Measurements from ENCODE around the gene KCNJ10. TPM values are rescaled to one million over a fixed set of nuclear protein-coding genes. Genes with fewer than 3 reads are reported as not detected.

The KCNJ10 gene
- total RNA-seq, 1 experiment from 2014 or later: 1.4 TPM

DNA sequence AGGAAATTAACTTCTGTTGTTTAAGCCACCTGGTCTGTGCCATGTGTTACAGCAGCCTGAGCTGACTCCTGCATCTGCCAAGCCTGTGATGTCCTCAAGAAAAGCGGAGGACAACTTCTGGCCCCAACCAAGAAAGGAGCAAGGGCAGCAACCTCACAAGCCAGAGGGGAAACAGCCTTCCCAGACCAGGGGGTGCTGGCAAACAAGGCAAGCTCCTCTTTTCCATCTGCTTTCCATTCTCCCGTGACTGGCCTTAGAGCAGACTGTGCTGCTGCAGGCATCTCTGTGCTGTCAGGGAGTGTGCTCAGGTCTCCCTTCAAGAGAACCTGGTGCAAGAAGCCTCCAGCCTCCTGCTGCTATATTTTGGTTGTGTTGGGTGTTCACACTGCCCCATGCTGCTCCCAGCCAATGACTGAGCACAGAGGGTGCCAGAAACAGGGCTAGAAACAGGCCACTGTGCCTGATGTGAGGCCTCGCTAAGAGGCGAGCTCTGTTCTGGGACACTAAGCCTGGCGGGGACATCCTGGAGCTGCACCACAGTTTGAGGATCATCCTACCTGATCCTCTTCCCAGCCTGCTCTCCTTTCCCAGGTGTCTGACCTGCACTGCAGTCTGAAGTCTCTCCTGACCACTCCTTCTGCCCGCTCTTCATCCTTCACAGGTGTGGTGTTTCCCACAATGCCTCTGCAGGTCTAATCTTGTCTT lies 88.5 kb downstream of the KCNJ10 start:
- ChIA-PET POLR2A (interaction anchor here (0.6 kb wide), 1 partner anchor 381 kb away, joined by 3 read pairs; no protein-coding TSS in a partner anchor), CTCF (interaction anchor here (0.9 kb wide), 1 partner anchor 26 kb away, joined by 6 read pairs; no protein-coding TSS in a partner anchor)
- TF ChIP-seq, protein P1, sequence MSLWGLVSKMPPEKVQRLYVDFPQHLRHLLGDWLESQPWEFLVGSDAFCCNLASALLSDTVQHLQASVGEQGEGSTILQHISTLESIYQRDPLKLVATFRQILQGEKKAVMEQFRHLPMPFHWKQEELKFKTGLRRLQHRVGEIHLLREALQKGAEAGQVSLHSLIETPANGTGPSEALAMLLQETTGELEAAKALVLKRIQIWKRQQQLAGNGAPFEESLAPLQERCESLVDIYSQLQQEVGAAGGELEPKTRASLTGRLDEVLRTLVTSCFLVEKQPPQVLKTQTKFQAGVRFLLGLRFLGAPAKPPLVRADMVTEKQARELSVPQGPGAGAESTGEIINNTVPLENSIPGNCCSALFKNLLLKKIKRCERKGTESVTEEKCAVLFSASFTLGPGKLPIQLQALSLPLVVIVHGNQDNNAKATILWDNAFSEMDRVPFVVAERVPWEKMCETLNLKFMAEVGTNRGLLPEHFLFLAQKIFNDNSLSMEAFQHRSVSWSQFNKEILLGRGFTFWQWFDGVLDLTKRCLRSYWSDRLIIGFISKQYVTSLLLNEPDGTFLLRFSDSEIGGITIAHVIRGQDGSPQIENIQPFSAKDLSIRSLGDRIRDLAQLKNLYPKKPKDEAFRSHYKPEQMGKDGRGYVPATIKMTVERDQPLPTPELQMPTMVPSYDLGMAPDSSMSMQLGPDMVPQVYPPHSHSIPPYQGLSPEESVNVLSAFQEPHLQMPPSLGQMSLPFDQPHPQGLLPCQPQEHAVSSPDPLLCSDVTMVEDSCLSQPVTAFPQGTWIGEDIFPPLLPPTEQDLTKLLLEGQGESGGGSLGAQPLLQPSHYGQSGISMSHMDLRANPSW (CRISPR knock-in tag; conservative IDR thresholded peaks at IDR 0.05; ENCODE audit: low read depth): no peak
- TF ChIP-seq, protein P2, sequence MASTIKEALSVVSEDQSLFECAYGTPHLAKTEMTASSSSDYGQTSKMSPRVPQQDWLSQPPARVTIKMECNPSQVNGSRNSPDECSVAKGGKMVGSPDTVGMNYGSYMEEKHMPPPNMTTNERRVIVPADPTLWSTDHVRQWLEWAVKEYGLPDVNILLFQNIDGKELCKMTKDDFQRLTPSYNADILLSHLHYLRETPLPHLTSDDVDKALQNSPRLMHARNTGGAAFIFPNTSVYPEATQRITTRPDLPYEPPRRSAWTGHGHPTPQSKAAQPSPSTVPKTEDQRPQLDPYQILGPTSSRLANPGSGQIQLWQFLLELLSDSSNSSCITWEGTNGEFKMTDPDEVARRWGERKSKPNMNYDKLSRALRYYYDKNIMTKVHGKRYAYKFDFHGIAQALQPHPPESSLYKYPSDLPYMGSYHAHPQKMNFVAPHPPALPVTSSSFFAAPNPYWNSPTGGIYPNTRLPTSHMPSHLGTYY (CRISPR knock-in tag; IDR thresholded peaks at IDR 0.05): no peak
- TF ChIP-seq SP1 (CRISPR knock-in tag; conservative IDR thresholded peaks at IDR 0.05) (no peak), GABPB1 (CRISPR knock-in tag; IDR thresholded peaks at IDR 0.05) (no peak), CBFB (CRISPR knock-in tag; IDR thresholded peaks at IDR 0.05; ENCODE audit: low read depth) (no peak), ZNF263 (CRISPR knock-in tag; IDR thresholded peaks at IDR 0.05; ENCODE audit: low read depth) (no peak), SMAD3 (CRISPR knock-in tag; IDR thresholded peaks at IDR 0.05; ENCODE audit: borderline replicate concordance) (no peak), HMGA2 (CRISPR knock-in tag; IDR thresholded peaks at IDR 0.05) (no peak), MYBL2 (CRISPR knock-in tag; IDR thresholded peaks at IDR 0.05) (no peak), JAZF1 (CRISPR knock-in tag; IDR thresholded peaks at IDR 0.05) (no peak)
- TF ChIP-seq, protein P3, sequence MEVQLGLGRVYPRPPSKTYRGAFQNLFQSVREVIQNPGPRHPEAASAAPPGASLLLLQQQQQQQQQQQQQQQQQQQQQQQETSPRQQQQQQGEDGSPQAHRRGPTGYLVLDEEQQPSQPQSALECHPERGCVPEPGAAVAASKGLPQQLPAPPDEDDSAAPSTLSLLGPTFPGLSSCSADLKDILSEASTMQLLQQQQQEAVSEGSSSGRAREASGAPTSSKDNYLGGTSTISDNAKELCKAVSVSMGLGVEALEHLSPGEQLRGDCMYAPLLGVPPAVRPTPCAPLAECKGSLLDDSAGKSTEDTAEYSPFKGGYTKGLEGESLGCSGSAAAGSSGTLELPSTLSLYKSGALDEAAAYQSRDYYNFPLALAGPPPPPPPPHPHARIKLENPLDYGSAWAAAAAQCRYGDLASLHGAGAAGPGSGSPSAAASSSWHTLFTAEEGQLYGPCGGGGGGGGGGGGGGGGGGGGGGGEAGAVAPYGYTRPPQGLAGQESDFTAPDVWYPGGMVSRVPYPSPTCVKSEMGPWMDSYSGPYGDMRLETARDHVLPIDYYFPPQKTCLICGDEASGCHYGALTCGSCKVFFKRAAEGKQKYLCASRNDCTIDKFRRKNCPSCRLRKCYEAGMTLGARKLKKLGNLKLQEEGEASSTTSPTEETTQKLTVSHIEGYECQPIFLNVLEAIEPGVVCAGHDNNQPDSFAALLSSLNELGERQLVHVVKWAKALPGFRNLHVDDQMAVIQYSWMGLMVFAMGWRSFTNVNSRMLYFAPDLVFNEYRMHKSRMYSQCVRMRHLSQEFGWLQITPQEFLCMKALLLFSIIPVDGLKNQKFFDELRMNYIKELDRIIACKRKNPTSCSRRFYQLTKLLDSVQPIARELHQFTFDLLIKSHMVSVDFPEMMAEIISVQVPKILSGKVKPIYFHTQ (CRISPR knock-in tag; IDR thresholded peaks at IDR 0.05): no peak
- TF ChIP-seq, protein P4, sequence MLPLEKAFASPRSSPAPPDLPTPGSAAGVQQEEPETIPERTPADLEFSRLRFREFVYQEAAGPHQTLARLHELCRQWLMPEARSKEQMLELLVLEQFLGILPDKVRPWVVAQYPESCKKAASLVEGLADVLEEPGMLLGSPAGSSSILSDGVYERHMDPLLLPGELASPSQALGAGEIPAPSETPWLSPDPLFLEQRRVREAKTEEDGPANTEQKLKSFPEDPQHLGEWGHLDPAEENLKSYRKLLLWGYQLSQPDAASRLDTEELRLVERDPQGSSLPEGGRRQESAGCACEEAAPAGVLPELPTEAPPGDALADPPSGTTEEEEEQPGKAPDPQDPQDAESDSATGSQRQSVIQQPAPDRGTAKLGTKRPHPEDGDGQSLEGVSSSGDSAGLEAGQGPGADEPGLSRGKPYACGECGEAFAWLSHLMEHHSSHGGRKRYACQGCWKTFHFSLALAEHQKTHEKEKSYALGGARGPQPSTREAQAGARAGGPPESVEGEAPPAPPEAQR (CRISPR knock-in tag; IDR thresholded peaks at IDR 0.05): no peak
- TF ChIP-seq, protein P5, sequence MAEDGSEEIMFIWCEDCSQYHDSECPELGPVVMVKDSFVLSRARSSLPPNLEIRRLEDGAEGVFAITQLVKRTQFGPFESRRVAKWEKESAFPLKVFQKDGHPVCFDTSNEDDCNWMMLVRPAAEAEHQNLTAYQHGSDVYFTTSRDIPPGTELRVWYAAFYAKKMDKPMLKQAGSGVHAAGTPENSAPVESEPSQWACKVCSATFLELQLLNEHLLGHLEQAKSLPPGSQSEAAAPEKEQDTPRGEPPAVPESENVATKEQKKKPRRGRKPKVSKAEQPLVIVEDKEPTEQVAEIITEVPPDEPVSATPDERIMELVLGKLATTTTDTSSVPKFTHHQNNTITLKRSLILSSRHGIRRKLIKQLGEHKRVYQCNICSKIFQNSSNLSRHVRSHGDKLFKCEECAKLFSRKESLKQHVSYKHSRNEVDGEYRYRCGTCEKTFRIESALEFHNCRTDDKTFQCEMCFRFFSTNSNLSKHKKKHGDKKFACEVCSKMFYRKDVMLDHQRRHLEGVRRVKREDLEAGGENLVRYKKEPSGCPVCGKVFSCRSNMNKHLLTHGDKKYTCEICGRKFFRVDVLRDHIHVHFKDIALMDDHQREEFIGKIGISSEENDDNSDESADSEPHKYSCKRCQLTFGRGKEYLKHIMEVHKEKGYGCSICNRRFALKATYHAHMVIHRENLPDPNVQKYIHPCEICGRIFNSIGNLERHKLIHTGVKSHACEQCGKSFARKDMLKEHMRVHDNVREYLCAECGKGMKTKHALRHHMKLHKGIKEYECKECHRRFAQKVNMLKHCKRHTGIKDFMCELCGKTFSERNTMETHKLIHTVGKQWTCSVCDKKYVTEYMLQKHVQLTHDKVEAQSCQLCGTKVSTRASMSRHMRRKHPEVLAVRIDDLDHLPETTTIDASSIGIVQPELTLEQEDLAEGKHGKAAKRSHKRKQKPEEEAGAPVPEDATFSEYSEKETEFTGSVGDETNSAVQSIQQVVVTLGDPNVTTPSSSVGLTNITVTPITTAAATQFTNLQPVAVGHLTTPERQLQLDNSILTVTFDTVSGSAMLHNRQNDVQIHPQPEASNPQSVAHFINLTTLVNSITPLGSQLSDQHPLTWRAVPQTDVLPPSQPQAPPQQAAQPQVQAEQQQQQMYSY (CRISPR knock-in tag; IDR thresholded peaks at IDR 0.05): no peak
- no peak for DNase-seq (ENCODE audit: low spot score)
- no peaks in the 10 kb centered on the region for H3K9me3 Mint-ChIP-seq
- H3K27me3 Mint-ChIP-seq (ENCODE audit: low read depth): peaks cover 8% of the 10 kb centered on the region; the same call in 1 of the 2 replicates
- H3K4me3 Mint-ChIP-seq: no peak overlapping the region
- no peak for ATAC-seq
- H3K36me3 Mint-ChIP-seq: no peaks in the 10 kb centered on the region
- no peak overlapping the region for H3K27ac Mint-ChIP-seq
- no peaks in the 10 kb centered on the region; the same call in 1 of the 2 replicates for H3K4me1 Mint-ChIP-seq

Data from WTC11 (cell line).